Ramos (cell line): Measurements from ENCODE around the gene DNLZ.
"Not testable (repeated sequence)": the region's sequence is repeated elsewhere in the genome, so short reads cannot be mapped to it uniquely, and the experiment has no call there.

Source experiments
- in situ Hi-C: fragments of 300-500 bp; cut with MboI; formaldehyde crosslinking; loops from one replicate; pipeline ENCODE4 v1.14.3; 2022; ENCODE audit warnings: low sequenced_read_pairs; ENCODE audit not compliant: unreplicated experiment

Gene DNLZ

GRCh38 chr9:136363106-136363948 is at the start of gene DNLZ:
TSS of gene DNLZ (minus strand) at chr9:136363744. CDS start at chr9:136363714, 30 bp downstream.
- in situ Hi-C loops = no loop called here

GRCh38 chr9:136412962-136413361 is 49.4 kb upstream of the DNLZ start:
- in situ Hi-C loops = no loop called here

- in situ Hi-C loops = no loop called here
These were observed 47.8 kb upstream of the DNLZ start for GRCh38 chr9:136411378-136411777.

GRCh38 chr9:136410500-136411287 is 47.1 kb upstream of the DNLZ start, which contains the start of the genes ENTR1 and PMPCA:
TSS of gene ENTR1 (minus strand) at chr9:136410614. CDS start at chr9:136410397, 217 bp downstream.
TSS of gene PMPCA (plus strand) at chr9:136410658. CDS start at chr9:136410669, 11 bp downstream.
- in situ Hi-C loops = no loop called here

GRCh38 chr9:136409557-136410455 is 46.3 kb upstream of the DNLZ start:
- in situ Hi-C loops = no loop called here

- in situ Hi-C loops = no loop called here
These were observed 44.4 kb upstream of the DNLZ start for GRCh38 chr9:136407911-136408310.

- in situ Hi-C loops = not testable (repeated sequence)
These were observed 43.5 kb upstream of the DNLZ start for GRCh38 chr9:136407061-136407460.

- in situ Hi-C loops = not testable (repeated sequence)
These were observed 42.4 kb upstream of the DNLZ start for GRCh38 chr9:136405904-136406303.

- in situ Hi-C loops = no loop called here
These were observed 41.9 kb upstream of the DNLZ start for GRCh38 chr9:136405481-136405880.

- in situ Hi-C loops = no loop called here
These were observed 41.2 kb upstream of the DNLZ start for GRCh38 chr9:136404801-136405136.

- in situ Hi-C loops = no loop called here
These were observed 40.6 kb upstream of the DNLZ start for GRCh38 chr9:136403915-136404800.

- in situ Hi-C loops = no loop called here
These were observed 40.0 kb upstream of the DNLZ start for GRCh38 chr9:136403538-136403914.

GRCh38 chr9:136402067-136402466 is 38.5 kb upstream of the DNLZ start:
- in situ Hi-C loops = no loop called here

GRCh38 chr9:136401173-136401922 is 37.8 kb upstream of the DNLZ start:
- in situ Hi-C loops = no loop called here

GRCh38 chr9:136400038-136400834 is 36.7 kb upstream of the DNLZ start, which contains the start of gene SNAPC4:
TSS of gene SNAPC4 (minus strand) at chr9:136400170. CDS start at chr9:136398428, 1,742 bp downstream.
- in situ Hi-C loops = no loop called here

GRCh38 chr9:136399176-136400037 is 35.9 kb upstream of the DNLZ start:
- in situ Hi-C loops = no loop called here

- in situ Hi-C loops = no loop called here
These were observed 34.7 kb upstream of the DNLZ start for GRCh38 chr9:136398286-136398685.
